Brain microvascular endothelial cell (primary cell): ENCODE data around the gene TYW1B.
"Not testable (repeated sequence)": the region's sequence is repeated elsewhere in the genome, so short reads cannot be mapped to it uniquely, and the experiment has no call there.

Source experiments
- DNase-seq: peaks from one replicate; pipeline ENCODE4 v3.0.0-alpha.2; 2020
- H3K27ac ChIP-seq: fragments of 250-450 bp; sonication (Bioruptor Pico); 2 replicates; pipeline ENCODE4 v1.5.1; 2020; ENCODE audit warnings: mild to moderate bottlenecking, moderate library complexity
- H3K27me3 ChIP-seq: fragments of 250-450 bp; sonication (Bioruptor Pico); replicated peaks from 2 replicates; pipeline ENCODE4 v1.5.1; 2020; ENCODE audit warnings: mild to moderate bottlenecking
- H3K36me3 ChIP-seq: fragments of 250-450 bp; sonication (Bioruptor Pico); replicated peaks from 2 replicates; pipeline ENCODE4 v1.5.1; 2020; ENCODE audit warnings: mild to moderate bottlenecking
- H3K4me3 ChIP-seq: 2 replicates; pipeline ENCODE4 v1.5.1; 2011; ENCODE audit warnings: low read depth, mild to moderate bottlenecking, control low read depth, low read length, moderate library complexity
- in situ Hi-C: cut with HindIII; loops from 2 replicates; pipeline ENCODE4 v1.10.0; 2017; ENCODE audit warnings: low sequenced_read_pairs, low pct_ligation_motif_present
- TF ChIP-seq, protein P1 (sequence below): IDR thresholded peaks from 2 replicates; pipeline ENCODE4 v1.5.1; 2011; ENCODE audit warnings: low read depth, mild to moderate bottlenecking, moderate library complexity, low read length, control low read depth, inconsistent platforms; ENCODE audit errors: missing control alignments

Gene TYW1B

DNA sequence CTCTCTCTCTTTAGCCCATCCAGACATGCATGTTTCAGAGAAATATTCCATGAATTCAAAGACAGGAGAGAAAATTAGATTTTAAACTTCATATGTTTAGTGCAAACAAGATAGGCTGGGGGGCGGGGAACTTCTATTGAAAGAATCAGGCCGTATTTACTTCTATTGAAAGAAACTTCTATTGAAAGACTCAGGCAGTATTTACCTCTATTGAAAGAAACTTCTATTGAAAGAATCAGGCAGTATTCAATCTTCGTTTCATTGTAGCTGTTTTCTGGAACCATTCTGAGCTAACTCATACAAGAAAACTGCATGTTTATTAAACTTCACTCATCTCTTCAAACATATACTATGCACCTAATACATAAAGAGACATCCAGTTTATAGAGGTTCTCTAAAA, 123.1 kb downstream of the TYW1B start:
- in situ Hi-C loops: no loop called here
- DNase-seq: no peak
- TF ChIP-seq, protein P1, sequence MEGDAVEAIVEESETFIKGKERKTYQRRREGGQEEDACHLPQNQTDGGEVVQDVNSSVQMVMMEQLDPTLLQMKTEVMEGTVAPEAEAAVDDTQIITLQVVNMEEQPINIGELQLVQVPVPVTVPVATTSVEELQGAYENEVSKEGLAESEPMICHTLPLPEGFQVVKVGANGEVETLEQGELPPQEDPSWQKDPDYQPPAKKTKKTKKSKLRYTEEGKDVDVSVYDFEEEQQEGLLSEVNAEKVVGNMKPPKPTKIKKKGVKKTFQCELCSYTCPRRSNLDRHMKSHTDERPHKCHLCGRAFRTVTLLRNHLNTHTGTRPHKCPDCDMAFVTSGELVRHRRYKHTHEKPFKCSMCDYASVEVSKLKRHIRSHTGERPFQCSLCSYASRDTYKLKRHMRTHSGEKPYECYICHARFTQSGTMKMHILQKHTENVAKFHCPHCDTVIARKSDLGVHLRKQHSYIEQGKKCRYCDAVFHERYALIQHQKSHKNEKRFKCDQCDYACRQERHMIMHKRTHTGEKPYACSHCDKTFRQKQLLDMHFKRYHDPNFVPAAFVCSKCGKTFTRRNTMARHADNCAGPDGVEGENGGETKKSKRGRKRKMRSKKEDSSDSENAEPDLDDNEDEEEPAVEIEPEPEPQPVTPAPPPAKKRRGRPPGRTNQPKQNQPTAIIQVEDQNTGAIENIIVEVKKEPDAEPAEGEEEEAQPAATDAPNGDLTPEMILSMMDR: no peak
- H3K27ac ChIP-seq: no peak overlapping the region
- no peaks in the 10 kb centered on the region for H3K36me3 ChIP-seq
- H3K27me3 ChIP-seq: no peaks in the 10 kb centered on the region
- no peak overlapping the region for H3K4me3 ChIP-seq

DNA sequence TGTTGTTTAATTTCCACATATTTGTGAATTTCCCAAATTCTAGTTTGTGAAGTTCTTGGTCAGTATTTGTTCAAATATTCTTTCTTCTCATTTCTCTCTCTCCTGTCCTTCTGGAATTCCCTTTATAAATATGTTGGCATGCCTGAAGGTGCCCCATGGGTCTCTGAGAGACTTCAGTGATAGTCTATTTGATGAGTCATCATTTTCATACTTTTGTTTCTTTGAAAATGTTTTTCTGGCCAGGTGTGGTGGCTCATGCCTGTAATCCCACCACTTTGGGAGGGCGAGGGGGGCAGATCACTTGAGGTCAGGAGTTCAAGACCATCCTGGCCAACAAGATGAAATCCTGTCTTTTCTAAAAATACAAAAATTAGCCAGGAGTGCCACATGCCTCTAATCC, 127.5 kb downstream of the TYW1B start:
- H3K36me3 ChIP-seq, H3K27me3 ChIP-seq, in situ Hi-C loops, DNase-seq, H3K27ac ChIP-seq, H3K4me3 ChIP-seq: not testable (repeated sequence)

DNA sequence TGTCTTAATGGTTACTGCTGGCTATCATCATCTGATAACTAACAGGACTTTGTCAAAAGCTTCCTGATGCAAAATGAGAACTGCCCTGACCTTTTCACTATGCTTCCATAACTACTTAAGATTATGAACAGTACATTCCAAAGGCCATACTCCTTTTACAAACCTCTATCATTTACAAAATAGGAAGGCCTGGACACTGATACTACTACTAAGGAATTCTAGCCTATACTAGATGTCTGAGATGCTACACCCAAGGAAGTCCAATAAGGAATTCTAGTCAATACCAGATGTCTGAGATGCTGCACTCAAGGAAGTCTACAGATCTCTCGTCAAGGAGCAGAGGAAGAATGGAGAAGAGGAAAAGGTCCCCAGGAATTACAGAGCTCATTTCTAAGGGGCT, 130.9 kb downstream of the TYW1B start:
- DNase-seq, H3K4me3 ChIP-seq, H3K27ac ChIP-seq, H3K36me3 ChIP-seq, H3K27me3 ChIP-seq, in situ Hi-C loops: not testable (repeated sequence)

DNA sequence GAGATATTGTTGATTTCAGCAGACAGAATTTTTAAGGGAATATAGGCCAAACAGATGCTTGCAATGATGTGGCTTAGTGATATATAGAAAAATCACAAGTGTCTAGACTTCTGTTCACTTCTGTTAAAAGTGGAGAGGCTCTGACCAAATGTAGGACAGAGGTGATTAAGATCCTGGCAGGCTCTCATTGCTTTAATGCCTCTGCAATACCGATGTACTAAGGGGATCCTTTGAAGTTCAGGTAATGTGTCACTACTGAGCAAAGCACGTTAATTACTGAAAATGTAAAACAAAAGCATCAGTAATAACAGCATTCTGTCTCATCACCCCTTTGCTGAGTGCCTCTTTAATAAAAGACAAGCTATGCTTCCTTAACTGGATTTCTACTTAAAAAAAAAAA, 131.4 kb downstream of the TYW1B start:
- in situ Hi-C loops, H3K36me3 ChIP-seq, H3K27ac ChIP-seq, H3K27me3 ChIP-seq, DNase-seq, H3K4me3 ChIP-seq: not testable (repeated sequence)

DNA sequence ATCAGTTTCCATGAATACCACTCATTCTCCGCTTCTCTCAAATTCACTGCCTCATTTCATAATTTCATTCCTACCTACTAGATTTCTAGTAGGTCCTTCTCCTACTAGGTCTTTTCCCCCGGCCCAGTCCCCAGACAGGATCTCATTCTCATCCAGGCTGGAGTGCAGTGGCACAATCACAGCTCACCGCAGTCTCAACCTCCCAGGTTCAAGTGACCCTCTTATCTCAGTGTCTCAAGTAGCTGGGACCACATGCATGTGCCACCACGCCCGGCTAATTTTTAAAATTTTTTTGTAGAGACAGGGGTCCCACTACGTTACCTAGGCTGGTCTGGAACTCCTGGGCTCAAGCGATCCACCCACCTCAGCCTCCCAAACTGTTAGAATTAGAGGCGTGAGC, 132.5 kb downstream of the TYW1B start:
- H3K27me3 ChIP-seq, in situ Hi-C loops, H3K36me3 ChIP-seq, H3K27ac ChIP-seq, H3K4me3 ChIP-seq, DNase-seq: not testable (repeated sequence)

DNA sequence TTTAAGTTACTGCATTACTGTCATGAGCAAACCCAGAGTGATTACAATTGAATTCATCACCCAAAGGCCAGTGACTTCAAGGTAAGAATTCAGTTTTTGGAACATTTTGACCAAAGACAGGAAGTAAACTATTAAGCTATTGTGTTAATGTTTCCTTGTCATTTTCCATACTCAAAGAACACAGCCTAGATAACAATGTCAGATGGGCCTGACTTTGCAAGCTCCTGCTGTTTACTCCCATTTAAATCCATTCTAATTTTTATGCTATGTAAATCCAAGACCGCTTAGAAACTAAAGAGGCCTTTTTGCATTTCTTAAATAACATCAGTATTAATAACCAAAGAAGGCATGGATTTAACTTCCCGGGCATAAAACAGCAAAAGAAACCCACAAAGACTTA, 136.6 kb downstream of the TYW1B start:
- H3K4me3 ChIP-seq, H3K27me3 ChIP-seq, H3K36me3 ChIP-seq, DNase-seq, in situ Hi-C loops, H3K27ac ChIP-seq: not testable (repeated sequence)

DNA sequence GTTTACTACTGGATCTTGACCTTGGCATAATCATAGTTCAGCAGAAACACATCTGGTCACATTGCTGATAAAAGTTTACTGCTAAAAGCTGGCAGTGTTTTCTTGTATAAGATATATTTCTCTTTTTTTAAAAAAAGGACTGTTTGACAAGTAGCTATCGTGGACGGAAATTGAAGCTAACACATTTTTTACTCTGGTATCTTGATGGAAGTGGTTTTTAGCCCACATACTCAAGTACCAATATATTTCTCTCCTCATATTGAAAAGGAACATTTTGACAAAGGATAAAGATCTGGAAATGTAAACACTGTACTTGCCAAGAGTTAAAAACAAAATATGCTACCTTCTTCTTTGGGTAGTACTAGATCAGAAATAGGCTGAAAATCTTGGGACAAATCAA, 137.8 kb downstream of the TYW1B start:
- H3K27ac ChIP-seq, in situ Hi-C loops, H3K36me3 ChIP-seq: not testable (repeated sequence)

DNA sequence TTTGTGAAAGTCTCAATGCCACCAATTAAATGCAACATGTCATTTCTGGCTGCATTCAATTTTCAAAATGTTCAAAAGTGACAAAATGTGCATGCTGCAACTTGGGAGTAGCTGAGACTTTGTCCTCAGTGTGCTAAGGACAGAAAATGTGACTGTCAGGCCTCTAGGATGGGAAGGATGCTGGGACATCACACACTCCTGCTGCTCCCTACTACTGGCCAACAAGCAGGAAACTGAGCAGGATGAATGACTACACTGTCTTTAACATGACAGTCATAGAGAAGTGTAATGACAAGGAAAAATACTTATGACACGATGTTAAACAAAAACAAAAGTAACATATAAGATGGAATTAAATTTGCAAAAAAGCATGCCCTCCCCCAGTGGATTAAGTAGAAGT, 138.7 kb downstream of the TYW1B start:
- H3K27ac ChIP-seq, DNase-seq, in situ Hi-C loops, H3K27me3 ChIP-seq, H3K4me3 ChIP-seq, H3K36me3 ChIP-seq: not testable (repeated sequence)

More for the DNA sequence above, 137.8 kb downstream of the TYW1B start:
- not testable (repeated sequence) for H3K27me3 ChIP-seq, DNase-seq, H3K4me3 ChIP-seq

DNA sequence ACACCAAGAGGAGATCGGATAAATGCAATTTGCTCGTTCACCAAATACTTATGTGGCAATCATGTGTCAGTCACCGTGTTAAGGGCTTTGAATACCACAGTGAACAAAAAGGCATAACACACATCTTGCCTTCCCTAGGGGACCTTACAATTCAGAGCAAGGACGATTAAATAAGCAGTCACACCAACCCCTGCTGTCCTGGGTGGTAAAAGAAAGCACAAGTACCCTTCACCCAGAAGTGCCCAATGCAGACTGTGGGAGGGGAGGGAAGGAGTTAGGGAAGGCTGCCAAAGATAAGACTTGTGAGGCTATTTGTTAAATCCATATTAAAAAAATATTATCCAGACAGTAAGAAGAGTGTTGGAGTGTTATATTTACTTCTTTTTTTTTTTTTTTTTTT, 146.8 kb downstream of the TYW1B start:
- H3K27ac ChIP-seq, H3K36me3 ChIP-seq, in situ Hi-C loops, H3K27me3 ChIP-seq, DNase-seq, H3K4me3 ChIP-seq: not testable (repeated sequence)

DNA sequence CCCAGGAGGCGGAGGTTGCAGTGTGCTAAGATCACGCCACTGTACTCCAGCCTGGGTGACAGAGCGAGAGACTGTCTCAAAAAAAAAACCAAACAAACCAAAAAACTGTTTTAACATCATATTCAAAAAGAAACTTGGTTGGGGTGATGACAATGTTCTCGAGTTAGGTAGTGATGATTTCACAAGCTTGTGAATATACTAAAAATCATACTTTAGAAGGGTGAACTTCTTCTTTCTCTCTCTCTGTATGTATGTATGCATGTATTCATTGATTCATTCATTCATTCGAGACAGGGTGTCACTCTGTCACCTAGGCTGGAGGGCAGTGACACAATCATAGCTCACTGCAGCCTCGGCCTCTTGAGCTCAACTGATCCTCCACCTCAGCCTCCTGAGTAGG, 151.1 kb downstream of the TYW1B start:
- in situ Hi-C loops, H3K36me3 ChIP-seq, H3K27ac ChIP-seq, H3K4me3 ChIP-seq, H3K27me3 ChIP-seq, DNase-seq: not testable (repeated sequence)

DNA sequence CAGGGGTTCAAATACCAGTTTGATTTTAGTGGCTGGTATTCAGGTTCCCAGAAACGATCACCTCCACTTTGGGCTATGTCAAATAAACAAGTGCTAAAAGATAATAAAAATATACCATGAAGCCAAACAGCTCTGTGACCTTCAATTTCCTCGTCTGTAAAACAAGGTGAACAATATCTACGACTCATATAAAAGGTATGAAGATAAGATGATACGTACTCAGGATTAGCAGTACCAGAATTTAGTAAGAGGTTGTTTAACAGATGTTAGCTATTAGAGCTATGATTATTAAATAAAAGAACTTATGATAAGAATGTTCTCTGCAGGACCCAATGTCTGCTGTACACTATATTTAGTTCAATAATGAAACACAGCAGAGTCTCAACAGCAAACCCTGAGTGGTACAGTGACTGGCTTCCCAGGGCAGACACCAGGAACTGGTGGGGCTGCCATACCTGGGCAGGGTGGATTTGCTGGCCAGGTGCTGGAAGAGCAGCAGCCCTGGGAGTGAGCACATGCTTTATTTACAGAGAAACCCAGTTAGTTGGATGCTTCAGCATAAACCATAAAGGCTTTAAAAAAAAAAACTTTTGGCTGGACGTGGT, 151.8 kb downstream of the TYW1B start:
- H3K27ac ChIP-seq, in situ Hi-C loops, H3K36me3 ChIP-seq, H3K4me3 ChIP-seq, H3K27me3 ChIP-seq, DNase-seq: not testable (repeated sequence)

DNA sequence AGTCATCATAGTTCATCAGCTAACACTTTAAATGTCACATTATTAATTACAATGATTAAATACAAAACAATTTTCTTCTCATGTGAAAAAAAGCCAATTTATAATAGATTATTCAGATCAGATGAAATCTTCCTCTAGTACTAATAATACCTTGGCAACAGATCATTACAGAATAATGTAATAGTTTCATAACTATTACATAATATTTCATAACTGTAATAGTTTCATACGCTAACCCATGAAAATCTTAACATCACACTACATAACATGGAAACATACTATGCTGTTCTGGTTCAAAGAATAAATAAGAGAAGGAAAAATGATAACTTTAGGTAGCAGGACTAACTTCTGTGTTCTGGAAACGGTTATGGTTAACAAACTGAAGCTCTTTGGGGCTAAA, 152.3 kb downstream of the TYW1B start:
- in situ Hi-C loops, H3K27ac ChIP-seq, H3K27me3 ChIP-seq, H3K4me3 ChIP-seq, DNase-seq, H3K36me3 ChIP-seq: not testable (repeated sequence)
